ENCODE results near the gene GAB4.
"Not testable (repeated sequence)": the region's sequence is repeated elsewhere in the genome, so short reads cannot be mapped to it uniquely, and the experiment has no call there.

Gene GAB4, protein sequence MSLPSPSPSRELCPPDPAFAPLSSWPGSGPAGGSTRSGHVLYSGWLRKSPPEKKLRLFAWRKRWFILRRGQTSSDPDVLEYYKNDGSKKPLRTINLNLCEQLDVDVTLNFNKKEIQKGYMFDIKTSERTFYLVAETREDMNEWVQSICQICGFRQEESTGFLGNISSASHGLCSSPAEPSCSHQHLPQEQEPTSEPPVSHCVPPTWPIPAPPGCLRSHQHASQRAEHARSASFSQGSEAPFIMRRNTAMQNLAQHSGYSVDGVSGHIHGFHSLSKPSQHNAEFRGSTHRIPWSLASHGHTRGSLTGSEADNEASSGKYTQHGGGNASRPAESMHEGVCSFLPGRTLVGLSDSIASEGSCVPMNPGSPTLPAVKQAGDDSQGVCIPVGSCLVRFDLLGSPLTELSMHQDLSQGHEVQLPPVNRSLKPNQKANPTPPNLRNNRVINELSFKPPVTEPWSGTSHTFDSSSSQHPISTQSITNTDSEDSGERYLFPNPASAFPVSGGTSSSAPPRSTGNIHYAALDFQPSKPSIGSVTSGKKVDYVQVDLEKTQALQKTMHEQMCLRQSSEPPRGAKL

DNA sequence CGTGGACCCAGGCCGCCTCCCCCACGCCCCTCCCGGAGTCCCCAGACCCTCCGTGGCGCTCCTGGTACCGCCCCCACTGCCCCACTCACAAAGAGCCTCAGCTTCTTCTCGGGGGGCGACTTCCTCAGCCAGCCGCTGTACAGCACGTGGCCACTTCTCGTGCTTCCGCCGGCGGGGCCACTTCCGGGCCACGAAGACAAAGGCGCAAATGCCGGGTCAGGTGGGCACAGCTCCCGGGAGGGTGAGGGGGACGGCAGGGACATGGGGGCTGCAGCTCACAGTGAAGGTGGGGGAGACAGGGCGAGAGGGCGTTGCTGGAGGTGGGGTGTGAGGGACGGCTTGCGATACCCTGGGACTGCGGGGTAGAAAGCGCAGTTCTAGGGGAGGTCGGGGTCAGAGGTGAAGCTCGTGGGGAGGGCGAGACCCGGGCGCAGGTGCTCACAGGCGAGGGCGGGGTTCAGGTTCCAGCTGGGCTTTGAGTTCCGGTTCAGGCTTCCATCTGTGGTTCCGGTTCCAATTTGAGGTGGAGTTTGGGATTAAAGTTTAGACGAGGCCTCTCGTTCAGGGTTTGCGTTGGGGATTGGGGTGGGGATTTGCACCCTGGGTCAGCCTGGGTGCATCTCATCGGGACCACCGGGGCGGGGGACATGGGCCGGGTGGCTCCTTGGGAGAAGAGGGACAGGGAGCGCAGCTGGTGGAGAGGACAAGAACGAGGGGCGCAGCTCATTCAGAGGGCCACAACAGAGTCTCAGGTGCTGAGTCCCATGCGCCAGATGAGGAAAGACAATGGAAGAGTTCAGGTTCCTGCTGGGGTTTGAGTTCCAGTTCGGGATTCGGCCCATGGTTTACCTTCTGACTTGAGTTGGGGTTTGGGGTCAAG lies at the start of gene GAB4:
Gene GAB4, minus strand, starts transcription at position 371 of the 880 bp plus-strand sequence. Its CDS starts 108 bp downstream, at position 263.
- ATAC-seq = no peak

DNA sequence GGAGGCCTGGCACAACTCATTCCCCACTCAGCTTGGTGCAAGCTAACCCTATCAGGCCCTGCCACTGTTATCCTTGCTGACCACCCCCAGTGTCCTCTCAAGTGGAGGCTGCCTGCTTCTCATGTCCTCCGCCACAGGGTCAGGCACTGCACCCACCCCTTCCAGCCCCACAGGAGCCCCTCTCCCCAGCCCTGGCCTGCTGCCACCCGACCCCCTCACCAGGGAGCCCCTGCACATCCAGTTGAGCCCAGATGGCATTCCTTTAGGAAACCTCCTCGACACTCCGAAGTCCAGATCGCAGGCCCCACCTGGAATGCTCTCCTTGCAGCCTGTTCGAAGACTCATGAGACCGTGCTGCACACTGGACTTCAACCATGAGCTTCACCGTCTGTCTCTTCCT lies 48.8 kb upstream of the GAB4 start:
- no peak for ATAC-seq

DNA sequence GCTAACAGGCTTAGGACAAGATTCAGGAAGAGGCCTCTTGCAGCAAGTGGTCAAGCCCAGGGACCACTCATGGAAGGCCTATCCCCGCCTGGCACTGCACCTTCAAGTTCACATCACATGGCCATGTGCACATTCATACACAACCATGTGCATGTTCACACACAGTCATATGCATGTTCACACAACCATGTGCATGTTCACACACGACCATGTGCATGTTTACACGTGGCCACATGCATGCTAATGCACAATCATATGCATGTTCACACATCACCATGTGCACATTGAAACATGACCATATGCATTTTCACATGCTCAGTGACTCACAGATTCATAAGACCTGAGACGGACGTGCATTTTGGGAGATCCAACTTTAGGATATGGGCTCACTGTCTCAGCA lies 48.0 kb upstream of the GAB4 start:
- no peak for ATAC-seq

DNA sequence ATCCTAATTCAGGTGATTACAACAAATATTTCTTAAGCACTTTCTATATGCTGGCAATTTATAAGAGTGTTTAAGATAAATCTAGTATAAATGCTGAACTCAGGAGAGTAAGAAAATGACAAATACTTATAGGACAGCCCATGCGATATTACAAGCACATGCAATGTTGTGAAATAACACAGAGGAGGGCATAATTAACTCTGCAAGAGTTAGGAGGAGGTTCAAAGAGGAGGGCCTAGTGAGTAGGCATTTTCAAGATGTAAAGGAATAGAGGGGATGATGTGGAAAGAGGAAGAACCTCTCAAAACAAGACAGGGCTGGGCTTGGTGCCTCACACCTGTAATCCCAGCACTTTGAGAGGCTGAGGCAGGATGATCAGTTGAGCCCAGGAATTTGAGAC lies 39.6 kb upstream of the GAB4 start:
- no peak for ATAC-seq

DNA sequence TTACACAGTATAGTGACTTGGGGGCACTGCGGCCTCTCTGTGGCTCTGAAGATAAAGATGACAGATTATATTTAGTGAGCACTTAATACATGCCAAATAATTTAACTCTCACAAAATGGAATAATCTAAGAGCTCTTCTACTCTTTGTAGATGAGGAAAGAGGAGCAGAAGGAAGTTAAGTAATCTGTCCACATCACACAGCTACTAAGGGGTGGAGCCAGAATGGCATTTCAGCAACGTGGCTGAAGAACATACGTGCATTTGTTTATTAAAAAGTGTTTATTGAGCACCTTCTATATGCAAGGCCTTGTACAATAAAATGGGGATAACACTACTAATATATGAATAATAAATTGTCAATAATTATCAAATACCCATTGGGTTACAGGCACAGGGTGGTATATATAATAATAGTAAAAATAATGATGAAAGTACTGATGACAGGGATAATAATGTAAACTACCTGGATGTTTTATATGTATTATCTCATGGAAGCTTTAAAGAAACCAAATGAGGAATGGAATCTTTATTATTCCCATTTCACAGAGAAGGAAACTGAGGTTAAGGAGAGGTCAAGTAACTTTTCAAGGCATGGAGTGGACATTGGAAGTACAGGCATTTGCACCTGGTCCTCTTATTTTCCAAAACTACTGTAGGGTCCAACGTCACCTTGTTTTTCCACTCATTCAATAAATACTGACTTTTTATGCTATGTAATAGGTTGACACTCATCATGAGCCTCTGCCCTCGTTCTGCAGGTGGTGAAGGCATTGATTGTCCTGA lies 38.7 kb upstream of the GAB4 start:
- ATAC-seq = no peak

DNA sequence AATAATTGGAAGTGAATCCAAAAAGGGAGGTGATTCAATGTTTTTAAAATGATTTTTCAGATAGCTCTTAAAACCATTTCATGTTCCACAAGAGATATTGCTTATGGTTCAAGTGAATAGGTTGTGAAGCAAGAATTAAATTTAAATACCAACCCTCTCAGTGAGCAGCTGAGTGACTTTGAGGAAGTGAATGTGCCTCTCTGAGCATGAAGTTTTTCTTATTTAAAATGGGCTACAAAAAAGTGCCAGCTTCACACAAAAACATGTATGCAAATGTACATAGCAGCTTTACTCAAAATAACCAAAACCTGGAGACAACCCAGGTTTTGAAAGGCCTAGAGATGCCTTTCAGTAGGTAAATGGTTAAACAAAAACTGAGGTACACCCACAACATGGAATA lies 35.5 kb upstream of the GAB4 start:
- ATAC-seq = no peak

DNA sequence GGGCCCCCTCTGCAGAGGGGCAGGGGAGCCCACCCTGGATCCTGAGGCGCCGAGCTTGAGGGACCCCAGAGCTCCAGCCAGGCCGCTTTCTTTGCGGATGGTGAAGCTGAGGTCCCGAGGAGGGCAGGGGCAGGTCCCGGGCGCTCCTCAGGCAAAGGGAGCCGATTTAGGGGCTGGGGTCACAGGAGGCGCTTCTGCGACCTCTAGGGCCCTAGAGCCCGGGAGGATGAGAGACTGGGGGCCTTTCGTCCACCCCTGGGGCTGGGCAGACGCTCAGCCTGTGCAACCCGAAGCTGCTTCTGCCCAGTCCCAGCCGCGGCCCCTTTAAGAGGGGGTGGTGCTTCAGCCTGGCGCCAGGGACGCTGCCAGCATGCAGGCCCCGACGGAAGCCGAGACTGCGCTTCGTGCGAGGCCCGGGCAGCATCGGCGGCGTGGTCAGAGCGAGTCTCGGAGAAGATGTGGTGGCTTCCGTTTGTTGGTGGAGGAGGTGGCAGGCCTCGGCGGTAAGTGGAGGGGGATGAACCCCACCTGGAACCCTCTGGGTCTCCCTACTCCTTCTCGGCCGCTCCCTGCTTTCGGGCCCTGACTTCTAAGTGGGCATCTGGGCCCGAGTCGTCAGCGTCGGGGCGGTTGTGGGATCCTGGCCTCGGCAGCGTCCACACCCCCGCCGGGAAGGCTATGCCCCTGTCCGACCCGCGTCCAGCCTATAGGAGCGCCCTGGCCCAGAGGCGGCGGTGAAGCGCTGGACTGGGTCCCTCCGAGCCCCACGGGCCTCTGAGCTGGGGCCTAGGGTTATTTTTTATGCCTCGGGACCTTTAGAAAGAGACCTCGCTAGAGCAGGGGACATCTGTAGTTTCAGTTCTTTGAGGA lies 29.1 kb upstream of the GAB4 start:
- ATAC-seq = peak; percentile 77 to 81

DNA sequence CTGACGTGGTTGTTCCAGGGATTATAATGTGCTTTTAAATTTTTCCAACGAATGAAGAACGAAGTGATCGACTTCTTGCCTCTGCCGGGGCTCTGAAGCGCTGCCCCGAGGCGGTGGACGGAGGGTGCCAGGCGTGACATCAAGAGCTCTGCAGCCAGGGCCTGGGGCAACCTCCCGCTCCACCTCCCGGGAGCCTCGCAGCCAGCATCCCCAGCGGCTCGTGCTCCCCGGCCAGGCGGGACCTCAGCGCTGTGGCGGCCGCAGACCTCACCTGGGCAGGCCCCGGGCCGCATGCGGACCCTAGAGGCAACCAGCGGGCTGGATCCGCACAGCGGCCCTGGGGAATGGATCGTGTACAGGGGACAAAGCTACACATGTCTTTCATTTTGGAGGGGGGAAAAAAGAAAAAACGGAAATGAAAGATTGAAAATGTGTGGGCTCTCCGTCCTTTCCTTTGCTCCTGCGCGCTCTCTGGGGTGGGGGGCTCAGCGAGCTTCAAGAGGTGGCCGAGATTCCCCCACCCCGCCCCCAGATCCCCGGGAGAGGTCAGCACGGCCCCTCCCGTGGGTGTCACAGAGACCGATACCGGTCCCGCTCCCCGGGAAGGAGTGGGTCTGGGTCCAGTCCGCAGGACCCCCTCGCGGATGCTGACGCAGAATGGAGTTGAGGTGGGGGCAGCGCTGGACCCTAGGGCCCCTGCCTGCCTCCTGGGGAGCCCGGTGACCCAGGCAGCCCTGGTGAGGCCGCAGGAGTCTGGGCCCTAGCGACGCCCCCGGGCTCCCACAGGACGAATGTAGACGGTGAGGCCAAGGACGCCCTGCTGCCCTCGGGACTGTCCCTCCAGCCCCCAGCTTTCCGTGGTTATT lies 28.2 kb upstream of the GAB4 start:
- peak in 1 of 2 donors; percentile 34 for ATAC-seq

DNA sequence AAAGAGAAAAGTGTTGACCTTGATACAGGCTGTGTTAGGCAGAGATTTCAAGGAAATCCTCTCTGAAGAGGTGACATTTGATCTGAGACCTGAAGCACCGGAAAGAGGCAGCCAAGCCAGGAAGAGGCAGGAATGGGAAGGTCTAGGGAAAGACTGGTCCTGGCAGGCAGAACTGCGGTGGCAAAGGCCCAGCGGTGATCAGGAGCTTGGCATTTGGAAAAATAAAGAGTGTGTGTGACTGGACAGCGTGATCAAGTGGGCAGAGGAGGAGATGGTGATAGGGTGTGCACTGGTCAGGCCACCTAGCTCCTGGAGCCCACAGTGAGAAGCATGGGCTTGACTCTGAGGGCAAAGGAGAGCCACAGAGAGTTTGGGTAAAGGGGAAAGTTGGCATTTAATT lies 27.2 kb upstream of the GAB4 start:
- no peak for ATAC-seq

DNA sequence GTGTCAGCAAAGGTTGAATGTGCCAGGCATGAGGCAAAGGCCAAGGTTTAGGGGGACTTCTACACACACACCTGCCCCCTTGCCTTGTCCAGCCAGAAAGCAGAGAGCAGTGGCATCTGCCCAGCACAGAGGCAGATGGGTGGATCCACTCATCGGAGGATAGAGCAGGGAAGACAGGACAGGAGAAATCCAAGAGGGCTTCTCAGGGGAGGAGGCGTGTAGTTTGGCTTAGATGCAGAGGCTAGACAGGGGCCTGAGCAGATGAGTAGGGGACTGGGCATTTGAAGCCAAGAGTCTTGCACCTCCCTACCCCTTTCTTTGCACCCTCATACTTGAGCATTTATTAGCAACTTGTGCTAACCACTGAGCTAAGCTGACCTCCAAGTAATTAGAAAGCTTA lies 26.5 kb upstream of the GAB4 start:
- ATAC-seq = not testable (repeated sequence)

DNA sequence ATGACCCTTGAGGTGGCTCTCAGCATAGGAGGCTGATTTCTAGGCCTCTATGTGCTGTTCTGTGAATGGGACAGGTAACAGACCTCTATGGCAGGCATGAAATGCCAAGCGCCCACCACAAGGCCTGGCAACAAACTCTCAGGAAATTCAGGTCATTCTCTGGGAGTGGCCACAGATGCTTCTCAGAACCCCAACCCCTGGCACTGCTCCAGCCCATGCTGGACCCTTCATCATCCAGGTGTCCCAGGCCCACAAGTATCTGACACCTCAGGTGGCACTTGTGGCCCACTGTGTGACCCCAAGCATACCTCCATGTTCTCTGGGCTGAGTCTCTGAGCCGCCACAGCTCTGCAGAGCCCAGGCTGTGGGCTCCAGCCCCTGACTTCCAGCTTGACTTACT lies 24.3 kb upstream of the GAB4 start:
- not testable (repeated sequence) for ATAC-seq

DNA sequence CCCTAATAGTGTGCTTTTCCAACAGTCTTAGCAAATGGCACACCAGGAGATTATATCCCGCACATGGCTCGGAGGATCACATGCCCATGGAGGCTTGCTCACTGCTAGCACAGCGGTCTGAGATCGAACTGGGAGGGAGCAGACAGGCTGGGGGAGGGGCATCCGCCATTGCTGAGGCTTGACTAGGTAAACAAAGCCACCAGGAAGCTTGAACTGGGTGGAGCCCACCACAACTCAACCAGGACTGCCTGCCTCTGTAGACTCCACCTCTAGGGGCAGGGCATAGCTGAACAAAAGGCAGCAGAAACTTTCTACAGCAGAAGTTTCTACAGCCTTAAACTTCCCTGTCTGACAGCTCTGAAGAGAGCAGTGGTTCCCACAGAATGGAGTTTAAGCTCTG lies 16.4 kb upstream of the GAB4 start:
- not testable (repeated sequence) for ATAC-seq

DNA sequence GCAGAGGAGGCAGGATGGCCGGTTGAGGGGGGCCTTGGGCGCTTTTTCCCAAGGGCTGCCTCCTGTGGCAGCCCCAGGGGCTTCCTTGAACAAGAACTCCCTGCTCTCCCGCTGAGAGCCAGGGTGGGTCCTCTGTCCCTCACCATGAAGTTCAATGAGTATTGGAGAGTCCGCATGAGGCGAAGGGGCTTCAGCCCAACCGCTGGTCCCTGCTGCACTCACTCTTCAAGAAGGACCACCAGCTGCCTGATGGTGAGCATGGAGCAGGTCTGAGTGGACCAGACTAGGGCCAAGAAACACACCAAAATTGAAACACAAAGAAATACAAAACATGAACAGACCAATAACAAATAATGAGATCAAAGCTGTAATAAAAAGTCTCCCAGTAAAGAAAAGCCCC lies 7.5 kb upstream of the GAB4 start:
- not testable (repeated sequence) for ATAC-seq

DNA sequence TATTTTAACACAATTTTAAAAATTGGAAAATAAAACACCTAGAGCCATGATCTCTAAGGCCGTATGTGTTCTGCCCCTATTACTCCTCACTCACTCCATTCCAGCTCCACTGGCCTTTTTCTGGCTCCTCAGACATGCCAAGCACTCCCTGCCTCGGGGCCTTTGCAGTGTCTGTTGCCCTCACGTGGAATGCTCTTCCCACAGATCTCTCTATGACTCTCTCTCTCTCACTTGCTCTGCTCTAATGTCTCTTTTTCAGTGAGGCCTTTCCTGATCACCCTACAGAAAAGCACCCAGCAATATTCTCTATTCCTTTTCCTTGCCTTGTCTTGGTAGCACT lies 6.0 kb upstream of the GAB4 start:
- not testable (repeated sequence) for ATAC-seq

DNA sequence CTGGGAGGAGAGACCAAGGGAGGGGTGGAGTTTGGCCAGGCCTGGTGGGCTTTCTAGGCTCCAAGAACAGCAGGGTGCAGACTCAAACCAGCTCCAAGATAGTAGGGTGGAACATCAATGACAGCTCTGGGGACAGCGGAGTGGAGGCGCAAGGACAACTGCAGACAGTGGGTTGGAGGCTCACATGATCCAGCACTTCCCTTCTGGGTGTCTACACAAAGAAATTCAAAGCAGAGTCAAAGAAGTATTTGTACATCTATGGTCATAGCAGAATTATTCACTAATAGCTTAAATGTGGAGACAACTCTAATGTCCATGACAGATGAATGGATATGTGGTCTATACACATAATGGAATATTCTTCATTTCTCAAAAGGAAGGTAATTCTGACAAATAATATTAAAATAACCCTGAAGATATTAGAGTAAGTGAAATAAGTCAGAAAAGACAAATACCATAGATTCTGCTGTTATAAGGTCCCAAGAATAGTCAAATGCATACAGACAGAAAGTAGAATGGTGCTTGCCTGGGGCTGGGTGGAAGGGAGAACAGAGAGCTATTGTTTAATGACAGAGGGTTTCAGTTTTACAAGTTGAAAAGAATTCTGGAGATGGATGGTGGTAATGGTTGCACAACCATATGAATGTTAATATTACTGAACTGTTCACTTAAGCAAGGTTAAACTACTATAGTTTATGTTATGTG lies 5.5 kb upstream of the GAB4 start:
- no peak for ATAC-seq

DNA sequence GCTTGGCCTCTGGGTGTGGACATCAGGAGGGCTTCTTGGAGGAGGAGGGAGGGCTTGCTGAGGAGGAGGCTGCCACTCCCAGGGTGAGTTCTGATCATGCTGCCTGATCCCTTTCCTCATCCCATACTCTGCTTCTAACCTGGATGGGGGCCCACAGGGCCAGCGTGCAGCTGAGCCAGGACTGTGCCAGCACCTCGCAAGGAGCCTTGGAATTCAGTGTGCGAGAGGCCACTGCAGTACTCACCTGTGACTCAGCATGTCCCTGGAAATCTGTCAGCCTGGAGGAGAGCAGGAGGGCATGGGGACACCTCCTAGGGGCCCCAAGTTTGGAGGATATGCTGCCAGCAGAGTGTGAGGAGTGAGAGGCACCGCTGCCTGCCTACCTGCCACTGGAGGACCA lies 4.2 kb upstream of the GAB4 start:
- ATAC-seq = no peak

DNA sequence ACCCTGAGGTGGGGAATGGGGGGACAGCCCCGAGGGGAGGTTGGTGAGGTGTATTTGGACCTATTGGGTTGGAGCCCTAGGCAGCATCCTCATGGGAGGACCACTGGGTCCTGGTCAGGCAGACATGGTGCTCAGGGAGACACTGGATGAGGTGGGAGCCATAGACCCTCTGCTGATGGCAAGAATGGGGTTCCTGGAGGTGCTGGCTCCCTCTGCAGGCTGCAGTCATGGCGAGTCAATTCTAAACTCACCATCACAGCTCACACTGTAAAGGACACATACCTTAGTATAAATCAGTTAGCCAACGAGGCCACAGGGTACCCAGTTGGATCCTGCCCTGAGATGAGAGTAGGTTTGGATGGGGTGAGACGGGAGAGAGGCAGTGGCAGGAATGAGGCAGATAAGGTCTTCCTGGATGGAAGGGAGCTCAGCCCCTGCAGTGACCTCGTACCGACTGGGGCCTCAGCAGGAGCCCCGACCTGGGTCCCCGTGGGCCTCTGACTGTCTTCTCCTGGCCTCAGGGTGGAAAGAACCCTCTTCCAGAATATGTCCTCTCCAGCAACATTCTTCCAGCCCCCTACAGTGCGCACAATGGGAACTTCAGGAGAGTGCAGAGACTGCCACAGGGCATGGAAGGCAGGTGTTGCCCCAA lies 1.7 kb upstream of the GAB4 start:
- ATAC-seq = no peak

DNA sequence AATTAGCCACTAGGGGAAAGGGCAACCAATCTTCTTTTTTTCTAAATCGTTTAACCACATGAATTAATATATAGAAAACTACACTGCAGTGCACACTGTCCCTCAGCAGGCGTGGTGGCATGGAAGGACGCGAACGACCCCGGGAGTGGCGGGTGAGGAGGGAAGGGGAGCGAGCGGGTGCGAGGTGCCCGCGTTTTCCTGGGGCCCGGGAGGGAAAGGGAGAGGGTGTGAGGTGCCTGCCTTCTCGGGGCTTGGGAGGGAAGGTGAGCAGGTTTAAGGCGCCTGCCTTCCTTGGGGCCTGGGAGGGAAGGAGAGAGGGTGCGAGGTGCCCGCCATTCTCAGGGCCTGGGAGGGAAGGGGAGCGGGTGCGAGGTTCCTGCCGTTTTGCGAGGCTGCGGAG lies 765 bp downstream of the GAB4 start:
- ATAC-seq = no peak

DNA sequence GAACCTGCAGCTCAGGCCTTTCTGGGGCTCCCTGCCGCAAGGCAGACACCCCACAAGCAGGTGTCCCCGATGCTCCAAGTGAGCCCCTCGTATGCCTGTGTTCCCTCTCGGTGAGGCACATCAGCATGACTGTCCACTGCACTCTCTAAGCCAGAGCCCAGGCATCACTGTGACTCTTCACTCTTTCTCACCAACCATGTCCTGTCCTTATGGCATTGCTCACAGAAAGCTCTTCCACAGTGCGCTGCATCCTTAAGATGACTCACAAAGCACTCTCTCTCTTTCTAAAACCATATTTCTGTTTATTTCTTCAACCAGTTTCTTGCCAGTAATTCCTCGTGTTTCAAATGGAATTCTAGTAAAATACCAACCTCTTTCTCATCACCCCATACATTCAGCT lies 18.1 kb downstream of the GAB4 start:
- no peak for ATAC-seq

DNA sequence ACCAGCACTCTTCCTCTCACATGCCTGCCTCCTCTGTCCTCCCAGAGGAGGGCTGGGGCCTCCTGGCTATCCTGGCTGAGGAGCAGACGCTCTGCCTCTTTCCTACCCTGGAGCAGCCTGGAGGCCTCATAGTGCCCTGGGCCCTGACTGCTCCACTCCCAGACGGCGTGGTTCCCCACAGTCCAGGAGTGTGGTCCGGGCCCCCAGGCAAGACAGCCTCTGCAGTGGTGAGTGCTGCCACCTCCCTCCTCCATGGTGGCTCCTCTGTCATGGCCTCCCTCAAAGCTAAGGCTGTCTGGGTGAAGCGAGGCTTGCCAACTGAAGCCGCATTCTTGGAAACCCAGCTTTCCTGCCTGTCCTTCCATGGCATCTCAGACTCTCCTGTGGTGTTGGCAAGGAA lies 19.8 kb downstream of the GAB4 start:
- ATAC-seq = no peak

All from activated CD4-positive, CD25-positive, alpha-beta regulatory T cell treated with anti-CD3 and anti-CD28 coated beads, Interleukin-2, amount 50 U/mL, for 24 hours (primary cell).